HAP-1 (cell line): ENCODE results near the gene MLPH.

Source experiments
- DNase-seq, 2 experiments: peaks; one replicate each; pipeline ENCODE4 v3.0.0-alpha.2; 2016 to 2020; ENCODE audit warnings: low spot score in 2 of 2
- H3K27me3 ChIP-seq: fragments of 250-450 bp; sonication (Bioruptor Pico); 2 replicates; pipeline ENCODE4 v1.5.1; 2020; ENCODE audit warnings: low read depth, mild to moderate bottlenecking, moderate library complexity
- H3K36me3 ChIP-seq: fragments of 250-450 bp; sonication (Bioruptor Pico); replicated peaks from 2 replicates; pipeline ENCODE4 v1.5.1; 2020; ENCODE audit warnings: mild to moderate bottlenecking
- H3K4me1 ChIP-seq: fragments of 250-450 bp; sonication (Bioruptor Pico); 2 replicates; pipeline ENCODE4 v1.5.1; 2020; ENCODE audit warnings: mild to moderate bottlenecking
- H3K4me3 ChIP-seq: fragments of 250-450 bp; sonication (Bioruptor Pico); 2 replicates; pipeline ENCODE4 v1.5.1; 2020; ENCODE audit warnings: mild to moderate bottlenecking, moderate library complexity
- H3K9me3 ChIP-seq: fragments of 250-450 bp; sonication (Bioruptor Pico); 2 replicates; pipeline ENCODE4 v1.5.1; 2020; ENCODE audit warnings: mild to moderate bottlenecking, moderate library complexity
- in situ Hi-C: fragments of 300-500 bp; cut with MboI; formaldehyde crosslinking; loops from 3 replicates; pipeline ENCODE4 v1.14.3; 2020; ENCODE audit warnings: low sequenced_read_pairs, inconsistent platforms, mixed read lengths

Gene MLPH

GRCh38 chr2:237450583-237450982, 36.5 kb upstream of the MLPH start:
- no peak overlapping the region for H3K4me3 ChIP-seq
- H3K4me1 ChIP-seq, result no peaks in the 10 kb centered on the region
- no peaks in the 10 kb centered on the region for H3K9me3 ChIP-seq
- no peaks in the 10 kb centered on the region for H3K36me3 ChIP-seq
- in situ Hi-C loops, result no loop called here
- DNase-seq, result no peak
- no peaks in the 10 kb centered on the region for H3K27me3 ChIP-seq

GRCh38 chr2:237451643-237452469, 35.2 kb upstream of the MLPH start:
- in situ Hi-C loops, result no loop called here
- no peak overlapping the region for H3K4me3 ChIP-seq
- H3K4me1 ChIP-seq, result no peaks in the 10 kb centered on the region
- H3K9me3 ChIP-seq, result no peaks in the 10 kb centered on the region
- no peaks in the 10 kb centered on the region for H3K36me3 ChIP-seq
- DNase-seq, result no peak
- H3K27me3 ChIP-seq, result no peaks in the 10 kb centered on the region

- H3K4me1 ChIP-seq, result no peaks in the 10 kb centered on the region
- H3K4me3 ChIP-seq, result no peak overlapping the region
- DNase-seq, result no peak
- no peaks in the 10 kb centered on the region for H3K36me3 ChIP-seq
- H3K27me3 ChIP-seq, result no peaks in the 10 kb centered on the region
- in situ Hi-C loops, result no loop called here
- H3K9me3 ChIP-seq, result no peaks in the 10 kb centered on the region
Observed at GRCh38 chr2:237452861-237453260, 34.2 kb upstream of the MLPH start.

- Histone ChIP-seq H3K9me3 (no peaks in the 10 kb centered on the region), H3K27me3 (no peaks in the 10 kb centered on the region), H3K4me1 (no peaks in the 10 kb centered on the region), H3K36me3 (no peaks in the 10 kb centered on the region), H3K4me3 (no peak overlapping the region)
- DNase-seq, result no peak
- in situ Hi-C loops, result no loop called here
Observed at GRCh38 chr2:237453671-237454070, 33.4 kb upstream of the MLPH start.

DNA sequence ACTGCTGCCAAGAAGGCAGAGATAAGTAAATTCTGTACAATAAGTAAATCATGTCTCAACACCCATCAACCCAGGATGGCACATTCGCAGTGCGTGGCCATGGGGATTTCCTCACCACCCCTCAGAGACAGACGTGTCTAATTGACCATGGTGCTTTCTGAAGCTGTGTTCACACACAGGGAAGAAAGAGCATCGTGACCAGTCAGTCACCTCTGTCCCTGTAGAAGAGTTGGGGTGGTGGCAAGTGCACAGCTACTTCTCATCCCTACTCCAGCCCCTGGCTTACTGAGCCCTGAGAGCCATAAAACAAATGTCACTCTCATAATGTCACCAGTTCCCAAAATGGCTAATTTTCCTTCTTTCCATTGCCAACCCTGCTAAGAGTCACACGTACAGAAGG, 31.3 kb upstream of the MLPH start:
- no peak for DNase-seq
- H3K27me3 ChIP-seq, result no peaks in the 10 kb centered on the region
- no peaks in the 10 kb centered on the region for H3K36me3 ChIP-seq
- H3K9me3 ChIP-seq, result no peaks in the 10 kb centered on the region
- no peak overlapping the region for H3K4me3 ChIP-seq
- in situ Hi-C loops, result no loop called here
- no peaks in the 10 kb centered on the region for H3K4me1 ChIP-seq

- in situ Hi-C loops, result no loop called here
- Histone ChIP-seq H3K9me3 (no peaks in the 10 kb centered on the region), H3K36me3 (no peaks in the 10 kb centered on the region), H3K4me1 (no peaks in the 10 kb centered on the region), H3K27me3 (no peaks in the 10 kb centered on the region), H3K4me3 (no peak overlapping the region)
- no peak for DNase-seq
Observed at GRCh38 chr2:237456200-237456843, 30.7 kb upstream of the MLPH start.

DNA sequence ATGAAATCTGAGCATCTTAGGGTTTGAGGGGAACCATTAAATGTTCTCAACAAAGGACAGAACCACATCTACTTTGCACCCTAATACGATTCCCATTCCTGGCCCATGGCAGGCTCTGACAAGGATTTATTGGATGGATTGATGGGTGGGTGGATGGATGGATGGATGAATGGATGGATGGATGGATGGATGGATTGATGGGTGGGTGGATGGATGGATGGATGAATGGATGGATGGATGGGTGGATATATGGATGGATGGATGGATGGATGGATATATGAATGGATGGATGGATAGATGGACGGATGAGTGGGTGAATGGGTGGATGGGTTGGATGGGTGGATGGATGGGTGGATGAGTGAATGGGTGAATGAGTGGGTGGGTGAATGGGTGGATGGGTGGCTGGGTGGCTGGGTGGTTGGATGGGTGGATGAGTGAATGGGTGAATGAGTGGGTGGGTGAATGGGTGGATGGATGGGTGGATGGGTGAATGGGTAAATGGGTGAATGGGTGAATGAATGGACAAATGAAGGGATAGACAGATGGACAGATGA, 29.6 kb upstream of the MLPH start:
- H3K36me3 ChIP-seq, result no peaks in the 10 kb centered on the region
- DNase-seq, result no peak
- in situ Hi-C loops, result no loop called here
- no peaks in the 10 kb centered on the region for H3K9me3 ChIP-seq
- no peak overlapping the region for H3K4me3 ChIP-seq
- H3K4me1 ChIP-seq, result no peaks in the 10 kb centered on the region
- no peaks in the 10 kb centered on the region for H3K27me3 ChIP-seq

DNA sequence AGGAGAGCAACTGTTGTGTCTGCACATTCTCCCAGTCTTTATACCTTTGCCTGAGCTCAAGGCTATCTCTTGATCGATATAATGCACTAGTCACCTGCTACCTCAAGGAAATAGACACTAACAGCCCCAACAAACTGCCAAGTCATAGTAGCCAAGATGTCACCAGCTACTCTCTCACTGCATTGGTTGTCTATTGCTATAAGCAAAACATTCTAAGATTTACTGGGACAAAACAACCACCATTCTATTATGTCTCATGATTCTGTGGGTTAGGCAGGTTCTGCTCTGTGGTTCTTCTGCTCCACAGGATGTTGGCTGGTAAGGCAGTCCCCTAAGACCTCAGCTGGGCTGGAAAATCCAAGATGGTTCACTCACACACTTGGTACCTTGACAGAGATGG, 28.5 kb upstream of the MLPH start:
- in situ Hi-C loops, result no loop called here
- Histone ChIP-seq H3K36me3 (no peaks in the 10 kb centered on the region), H3K9me3 (no peaks in the 10 kb centered on the region), H3K4me1 (no peaks in the 10 kb centered on the region), H3K4me3 (no peak overlapping the region), H3K27me3 (no peaks in the 10 kb centered on the region)
- DNase-seq, result no peak

GRCh38 chr2:237459226-237459625, 27.8 kb upstream of the MLPH start:
- no peak for DNase-seq
- in situ Hi-C loops, result no loop called here
- H3K4me1 ChIP-seq, result no peaks in the 10 kb centered on the region
- H3K36me3 ChIP-seq, result no peaks in the 10 kb centered on the region
- no peak overlapping the region for H3K4me3 ChIP-seq
- no peaks in the 10 kb centered on the region for H3K9me3 ChIP-seq
- no peaks in the 10 kb centered on the region for H3K27me3 ChIP-seq

- no peaks in the 10 kb centered on the region for H3K27me3 ChIP-seq
- no peaks in the 10 kb centered on the region for H3K9me3 ChIP-seq
- in situ Hi-C loops, result no loop called here
- H3K4me3 ChIP-seq, result no peak overlapping the region
- no peaks in the 10 kb centered on the region for H3K4me1 ChIP-seq
- H3K36me3 ChIP-seq, result no peaks in the 10 kb centered on the region
- DNase-seq, result no peak
Observed at GRCh38 chr2:237459741-237460174, 27.3 kb upstream of the MLPH start.

DNA sequence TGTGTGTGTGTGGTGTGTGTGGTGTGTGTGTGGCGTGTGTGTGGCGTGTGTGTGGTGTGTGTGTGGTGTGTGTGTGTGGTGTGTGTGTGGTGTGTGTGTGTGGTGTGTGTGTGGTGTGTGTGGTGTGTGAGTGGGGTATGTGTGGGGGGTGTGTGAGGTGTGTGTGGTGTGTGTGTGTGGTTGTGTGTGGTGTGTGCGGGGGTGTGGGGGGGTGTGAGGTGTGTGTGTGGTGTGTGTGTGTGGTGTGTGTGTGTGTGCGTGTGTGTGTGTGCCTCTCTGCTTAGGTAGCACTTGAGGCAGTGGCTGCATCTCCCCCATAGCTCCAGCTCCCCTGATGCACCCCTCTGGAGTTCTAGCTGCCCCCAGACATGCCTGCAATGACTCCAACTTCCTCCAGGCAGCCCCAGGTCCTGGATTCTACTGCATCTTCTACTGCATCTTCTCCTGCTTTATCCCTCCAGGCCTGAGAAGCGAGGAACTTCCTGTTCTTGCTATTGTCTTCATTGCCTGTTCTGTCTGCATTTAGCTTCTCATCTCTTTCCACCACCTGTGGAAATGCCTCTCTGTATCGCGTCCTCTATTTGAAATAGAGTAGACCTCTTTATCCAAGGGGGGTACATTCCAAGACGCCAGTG, 22.2 kb upstream of the MLPH start:
- Histone ChIP-seq H3K27me3 (no peaks in the 10 kb centered on the region), H3K4me3 (no peak overlapping the region), H3K9me3 (no peaks in the 10 kb centered on the region), H3K4me1 (no peaks in the 10 kb centered on the region), H3K36me3 (no peaks in the 10 kb centered on the region)
- no peak for DNase-seq
- in situ Hi-C loops, result no loop called here

GRCh38 chr2:237465515-237466148, 21.4 kb upstream of the MLPH start:
- Histone ChIP-seq H3K4me1 (no peaks in the 10 kb centered on the region), H3K27me3 (no peaks in the 10 kb centered on the region), H3K36me3 (no peaks in the 10 kb centered on the region), H3K4me3 (no peak overlapping the region), H3K9me3 (no peaks in the 10 kb centered on the region)
- in situ Hi-C loops, result no loop called here
- DNase-seq, result no peak

- Histone ChIP-seq H3K4me3 (no peak overlapping the region), H3K27me3 (no peaks in the 10 kb centered on the region), H3K4me1 (no peaks in the 10 kb centered on the region), H3K9me3 (no peaks in the 10 kb centered on the region), H3K36me3 (no peaks in the 10 kb centered on the region)
- in situ Hi-C loops, result no loop called here
- no peak for DNase-seq
Observed at GRCh38 chr2:237466211-237466610, 20.8 kb upstream of the MLPH start.
